Caco-2 (cell line): ENCODE data around the gene LDLRAD4. TPM values are rescaled to one million over a fixed set of nuclear protein-coding genes. Genes with fewer than 3 reads are reported as not detected.

Experiments used
- BruUV-seq: library from RNA; stranded (reverse); fragments of 400-500 nt; replicated peaks from 2 replicates; lab custom pipeline; 2021; lab: Mats Ljungman, UMichigan
- CTCF ChIA-PET: fragments of 300-600 bp; sonication (Branson Sonifier 250); formaldehyde crosslinking; loops from one replicate; lab custom pipeline; 2022; ENCODE audit warnings: antibody characterized with exemption; lab: Charles Lee
- POLR2A ChIA-PET: fragments of 300-600 bp; sonication (Branson Sonifier 250); formaldehyde crosslinking; loops from one replicate; lab custom pipeline; 2022; ENCODE audit warnings: antibody characterized with exemption; lab: Charles Lee
- DNase-seq, 2 experiments: peaks; one replicate each; pipeline versions ENCODE4 v3.0.0 to v3.0.0-alpha.2; 2020 to 2022
- H3K27me3 ChIP-seq: replicated peaks from 2 replicates; pipeline ENCODE4 v1.6.0; 2011; ENCODE audit warnings: low read length; ENCODE audit not compliant: control insufficient read depth, insufficient read depth
- H3K36me3 ChIP-seq: 2 replicates; pipeline ENCODE4 v1.5.1; 2011; ENCODE audit warnings: low read length; ENCODE audit not compliant: control insufficient read depth, insufficient read depth
- H3K4me1 ChIP-seq: fragments of 250-450 bp; sonication (Bioruptor Pico); 2 replicates; pipeline ENCODE4 v1.5.1; 2020; ENCODE audit warnings: mild to moderate bottlenecking
- H3K4me3 ChIP-seq: 2 replicates; pipeline ENCODE4 v1.5.1; 2011; ENCODE audit warnings: low read depth, mild to moderate bottlenecking, control low read depth, low read length
- H3K9me3 ChIP-seq: fragments of 250-450 bp; sonication (Bioruptor Pico); 2 replicates; pipeline ENCODE4 v1.5.1; 2020; ENCODE audit warnings: mild to moderate bottlenecking, moderate library complexity
- H3K27ac Mint-ChIP-seq: one replicate; pipeline ENCODE4 v1.8.0; 2022; ENCODE audit warnings: mixed read lengths; ENCODE audit not compliant: unreplicated experiment
- H3K27me3 Mint-ChIP-seq: one replicate; pipeline ENCODE4 v1.8.0; 2022; ENCODE audit warnings: mixed read lengths; ENCODE audit not compliant: insufficient read depth, unreplicated experiment
- H3K36me3 Mint-ChIP-seq: one replicate; pipeline ENCODE4 v1.8.0; 2022; ENCODE audit warnings: mild to moderate bottlenecking, mixed read lengths; ENCODE audit not compliant: insufficient read depth, unreplicated experiment
- H3K4me1 Mint-ChIP-seq: one replicate; pipeline ENCODE4 v1.8.0; 2022; ENCODE audit warnings: low read depth, mixed read lengths; ENCODE audit not compliant: unreplicated experiment
- H3K4me3 Mint-ChIP-seq: one replicate; pipeline ENCODE4 v1.8.0; 2022; ENCODE audit warnings: mild to moderate bottlenecking, moderate library complexity, mixed read lengths; ENCODE audit not compliant: unreplicated experiment
- H3K9me3 Mint-ChIP-seq: one replicate; pipeline ENCODE4 v1.8.0; 2022; ENCODE audit warnings: mixed read lengths; ENCODE audit not compliant: unreplicated experiment
- CTCF ChIP-seq, 2 experiments: fragments of 200-600 bp in 1 of 2; IDR thresholded peaks; 1 replicate in 1 of 2; 2 replicates in 1 of 2; pipeline versions ENCODE4 v1.5.1 to v1.8.0; 2011 to 2022; ENCODE audit warnings: antibody characterized with exemption in 1 of 2, control low read depth in 1 of 2, inconsistent platforms in 1 of 2, low read depth in 1 of 2, low read length in 1 of 2, mild to moderate bottlenecking in 1 of 2, moderate library complexity in 1 of 2; ENCODE audit not compliant: insufficient read depth in 1 of 2, severe bottlenecking in 1 of 2, unreplicated experiment in 1 of 2
- intact Hi-C: fragments of 100-400 bp; cut with micrococcal nuclease; formaldehyde crosslinking; loops from one replicate; pipeline ENCODE4 v1.10.0; 2022; ENCODE audit not compliant: unreplicated experiment
- total RNA-seq: library from RNA; stranded (reverse); gene quantifications from 2 replicates; pipeline ENCODE4 v1.2.3, GENCODE V29; 2022

LDLRAD4 gene
- total RNA-seq, 1 experiment from 2014 or later, result 1.2 TPM

- BruUV-seq, result no TSS peak
- Mint-ChIP-seq H3K27me3 (peaks cover 11% of the 10 kb centered on the region), H3K36me3 (no peaks in the 10 kb centered on the region), H3K27ac (no peak overlapping the region), H3K4me3 (no peak overlapping the region), H3K9me3 (no peaks in the 10 kb centered on the region), H3K4me1 (no peaks in the 10 kb centered on the region)
- intact Hi-C loops, result no loop called here
- DNase-seq, result no peak
- Histone ChIP-seq H3K4me3 (no peak overlapping the region), H3K9me3 (no peaks in the 10 kb centered on the region), H3K36me3 (no peaks in the 10 kb centered on the region), H3K27me3 (no peaks in the 10 kb centered on the region), H3K4me1 (no peaks in the 10 kb centered on the region)
- CTCF ChIA-PET, result no interaction called here
- no peak for TF ChIP-seq CTCF (IDR thresholded peaks at IDR 0.05; ENCODE audit: insufficient read depth in 1 of 2, low read depth in 1 of 2, low read length in 1 of 2, severe bottlenecking in 1 of 2, unreplicated experiment in 1 of 2)
- POLR2A ChIA-PET, result no interaction called here
Observed at GRCh38 chr18:13572721-13573120, 354.2 kb downstream of the LDLRAD4 start.

- Mint-ChIP-seq H3K27ac (no peak overlapping the region), H3K4me3 (no peak overlapping the region), H3K27me3 (peaks cover 11% of the 10 kb centered on the region), H3K4me1 (no peaks in the 10 kb centered on the region), H3K9me3 (no peaks in the 10 kb centered on the region), H3K36me3 (no peaks in the 10 kb centered on the region)
- POLR2A ChIA-PET, result no interaction called here
- Histone ChIP-seq H3K27me3 (no peaks in the 10 kb centered on the region), H3K4me1 (no peaks in the 10 kb centered on the region), H3K4me3 (no peak overlapping the region), H3K36me3 (no peaks in the 10 kb centered on the region), H3K9me3 (no peaks in the 10 kb centered on the region)
- no TSS peak for BruUV-seq
- TF ChIP-seq CTCF (IDR thresholded peaks at IDR 0.05; ENCODE audit: insufficient read depth in 1 of 2, low read depth in 1 of 2, low read length in 1 of 2, severe bottlenecking in 1 of 2, unreplicated experiment in 1 of 2), result no peak
- intact Hi-C loops, result no loop called here
- no peak for DNase-seq
- CTCF ChIA-PET, result no interaction called here
Observed at GRCh38 chr18:13573750-13574149, 355.2 kb downstream of the LDLRAD4 start.

DNA sequence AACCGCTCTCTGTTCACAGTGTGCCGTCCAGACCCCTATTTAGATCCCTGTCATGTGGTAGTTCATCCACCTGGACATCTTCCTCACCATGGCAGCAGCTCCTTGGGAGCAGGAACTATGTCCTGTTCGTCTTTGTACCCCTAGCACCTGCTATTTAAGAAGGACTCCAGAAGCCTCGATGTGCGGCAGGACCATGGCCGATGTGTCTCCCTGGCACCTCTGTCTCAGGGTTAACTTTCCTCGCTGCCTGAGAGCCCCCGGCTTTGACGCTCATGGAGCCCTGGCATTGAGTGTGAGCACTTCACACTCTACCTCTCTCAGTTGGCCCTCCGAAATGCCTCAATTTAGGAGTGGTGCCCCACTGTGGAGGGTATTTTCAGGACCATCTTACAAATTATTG is 355.8 kb downstream of the LDLRAD4 start:
- intact Hi-C loops, result no loop called here
- CTCF ChIA-PET, result no interaction called here

More for the DNA sequence above, 355.8 kb downstream of the LDLRAD4 start:
- TF ChIP-seq CTCF (IDR thresholded peaks at IDR 0.05; ENCODE audit: insufficient read depth in 1 of 2, low read depth in 1 of 2, low read length in 1 of 2, severe bottlenecking in 1 of 2, unreplicated experiment in 1 of 2), result no peak
- Mint-ChIP-seq H3K27me3 (peaks cover 11% of the 10 kb centered on the region), H3K36me3 (no peaks in the 10 kb centered on the region), H3K9me3 (no peaks in the 10 kb centered on the region), H3K4me3 (no peak overlapping the region), H3K27ac (no peak overlapping the region), H3K4me1 (no peaks in the 10 kb centered on the region)
- H3K4me1 ChIP-seq, result no peaks in the 10 kb centered on the region
- no peak overlapping the region for H3K4me3 ChIP-seq
- BruUV-seq, result no TSS peak
- POLR2A ChIA-PET, result interaction anchor here (0.6 kb wide), 1 partner anchor 23 kb away, joined by 3 read pairs; no protein-coding TSS in a partner anchor
- DNase-seq, result no peak
- H3K27me3 ChIP-seq, result no peaks in the 10 kb centered on the region
- no peaks in the 10 kb centered on the region for H3K36me3 ChIP-seq
- no peaks in the 10 kb centered on the region for H3K9me3 ChIP-seq
